HG02870 (cell line): ENCODE measurements around the gene PROSER3.
"Not testable (repeated sequence)": the region's sequence is repeated elsewhere in the genome, so short reads cannot be mapped to it uniquely, and the experiment has no call there.

Source experiments
- ATAC-seq: cut with Tn5 transposase; IDR thresholded peaks from one replicate; pipeline ENCODE4 v1.9.1; 2021; ENCODE audit warnings: mild to moderate bottlenecking, moderate library complexity; ENCODE audit not compliant: unreplicated experiment

The PROSER3 gene

GRCh38 chr19:35722461-35722860 is 35.5 kb upstream of the PROSER3 start:
- ATAC-seq = no peak

GRCh38 chr19:35722897-35723296 is 35.1 kb upstream of the PROSER3 start:
- no peak for ATAC-seq

GRCh38 chr19:35723671-35724070 is 34.3 kb upstream of the PROSER3 start:
- ATAC-seq = no peak

GRCh38 chr19:35724132-35724531 is 33.8 kb upstream of the PROSER3 start:
- not testable (repeated sequence) for ATAC-seq

- no peak for ATAC-seq
Observed at GRCh38 chr19:35724560-35724959, 33.4 kb upstream of the PROSER3 start.

- ATAC-seq = no peak
Observed at GRCh38 chr19:35725216-35725861, 32.6 kb upstream of the PROSER3 start.

GRCh38 chr19:35727053-35727955 is 30.7 kb upstream of the PROSER3 start:
- ATAC-seq = no peak

GRCh38 chr19:35727956-35728706 is 29.8 kb upstream of the PROSER3 start:
- ATAC-seq = no peak

- ATAC-seq = no peak
Observed at GRCh38 chr19:35729021-35729420, 29.0 kb upstream of the PROSER3 start.

- ATAC-seq = no peak
Observed at GRCh38 chr19:35729763-35730162, 28.2 kb upstream of the PROSER3 start.

GRCh38 chr19:35730326-35730725 is 27.6 kb upstream of the PROSER3 start:
- no peak for ATAC-seq

- no peak for ATAC-seq
Observed at GRCh38 chr19:35731353-35731752, 26.6 kb upstream of the PROSER3 start.

- no peak for ATAC-seq
Observed at GRCh38 chr19:35731779-35732405, 26.1 kb upstream of the PROSER3 start.

GRCh38 chr19:35732540-35733179 is 25.3 kb upstream of the PROSER3 start:
- ATAC-seq = no peak

GRCh38 chr19:35733180-35734125 is 24.5 kb upstream of the PROSER3 start:
- ATAC-seq = no peak

GRCh38 chr19:35734273-35734672 is 23.7 kb upstream of the PROSER3 start:
- ATAC-seq = no peak

GRCh38 chr19:35734889-35735288 is 23.1 kb upstream of the PROSER3 start:
- no peak for ATAC-seq

GRCh38 chr19:35736913-35737886 is 20.8 kb upstream of the PROSER3 start:
- no peak for ATAC-seq
